GM18520 (cell line): ENCODE results near the gene RTP2.

Source experiments
- ATAC-seq: cut with Tn5 transposase; IDR thresholded peaks from one replicate; pipeline ENCODE4 v1.9.1; 2021; ENCODE audit not compliant: unreplicated experiment

Gene RTP2

DNA sequence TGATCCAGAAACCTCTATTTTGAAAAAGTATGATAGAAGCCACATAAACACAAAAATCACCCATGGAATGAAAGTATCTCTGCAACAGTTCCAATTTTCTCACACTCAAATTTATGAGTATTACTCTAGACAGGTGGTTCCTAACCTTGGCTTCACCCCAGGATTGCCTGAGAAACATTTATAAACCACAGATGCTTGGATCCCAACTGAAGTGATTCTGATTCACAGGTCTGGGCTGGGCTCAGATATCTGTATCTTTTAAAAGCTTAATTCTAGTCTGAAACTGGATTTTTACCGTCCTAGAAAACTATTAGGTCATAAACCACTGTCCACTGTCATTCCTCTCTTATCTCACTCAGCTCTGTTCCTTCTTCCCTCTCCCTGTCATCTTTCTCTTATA lies 24.8 kb downstream of the RTP2 start:
- no peak for ATAC-seq

DNA sequence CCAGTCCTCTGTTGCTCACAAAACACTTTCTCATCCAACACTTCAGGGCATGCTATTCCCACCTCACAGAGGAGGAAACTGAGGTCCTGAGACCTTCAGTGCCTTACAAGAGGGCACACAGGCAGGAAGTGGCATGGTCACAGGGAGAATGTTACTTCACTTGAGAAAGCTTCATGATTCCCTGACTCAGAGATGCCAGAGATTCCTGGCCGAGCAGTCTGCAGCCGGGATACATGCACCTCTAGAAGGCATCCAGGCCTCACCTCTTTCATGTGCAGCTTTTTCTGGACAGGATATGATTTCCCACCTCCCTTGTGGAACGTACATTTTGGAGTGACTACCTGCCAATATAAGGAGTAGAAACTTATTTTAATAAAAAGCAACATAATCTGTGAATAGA lies 29.3 kb downstream of the RTP2 start:
- no peak for ATAC-seq

DNA sequence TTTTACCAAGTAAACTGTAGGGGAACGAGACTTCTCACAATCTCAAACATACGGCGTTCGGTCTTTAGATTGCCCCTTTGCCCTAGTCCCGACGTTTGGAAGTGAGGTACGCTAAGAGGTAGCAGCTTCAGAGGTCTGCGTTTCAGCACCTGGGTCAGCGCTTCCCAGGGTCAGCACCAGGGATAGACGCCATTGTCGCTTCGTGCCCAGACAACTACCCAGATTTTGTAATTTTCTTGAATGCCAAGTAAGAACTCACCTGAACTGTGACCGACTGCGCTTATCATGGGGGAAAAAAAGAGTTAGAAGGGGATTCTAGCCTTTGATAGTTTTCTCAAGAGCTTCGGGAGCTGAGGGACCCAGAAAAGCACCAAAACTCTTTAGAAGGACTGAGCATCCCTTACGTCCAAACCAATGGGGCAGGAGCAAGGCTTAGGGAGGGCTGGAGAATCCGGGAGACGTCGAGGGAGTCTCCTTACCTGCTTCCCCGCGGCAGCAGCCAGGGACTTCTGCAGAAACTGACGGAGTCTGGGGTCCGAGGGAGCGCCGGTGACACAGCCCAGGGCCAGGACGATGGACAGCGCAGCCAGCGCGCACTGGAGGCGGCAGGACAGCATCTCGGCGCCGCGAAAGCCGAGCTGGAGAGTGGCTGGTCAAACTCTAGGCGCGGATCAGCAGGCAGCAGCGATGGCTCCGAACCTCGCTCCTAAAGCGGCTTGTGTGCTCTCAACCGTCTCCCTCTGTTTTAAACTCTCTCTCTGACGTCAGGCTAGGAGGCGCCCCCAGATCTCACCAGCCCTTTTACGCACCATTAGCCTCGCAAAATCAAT lies 32.5 kb downstream of the RTP2 start, which contains the start of gene SST:
Gene SST, minus strand, starts transcription at position 720 of the 830 bp plus-strand sequence. Its CDS starts 103 bp downstream, at position 617.
- ATAC-seq = no peak

DNA sequence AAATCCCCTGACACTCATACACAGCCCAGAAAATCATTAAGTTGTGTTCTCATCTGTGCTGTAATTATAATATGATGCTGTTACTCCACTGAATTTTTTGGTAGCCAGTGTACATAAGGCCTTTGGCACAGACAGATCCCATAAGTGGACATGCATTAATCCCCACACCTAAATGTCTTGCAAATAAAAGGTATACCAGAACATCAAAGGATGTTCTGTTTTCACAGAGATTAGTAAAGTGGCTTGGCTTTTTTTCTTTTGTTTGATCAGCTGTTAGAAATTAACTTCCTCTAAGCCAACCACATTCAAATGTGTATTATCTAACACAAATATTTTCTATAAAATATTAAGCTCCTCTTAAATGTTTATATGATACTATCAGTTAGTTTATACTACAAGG lies 34.8 kb downstream of the RTP2 start:
- ATAC-seq = no peak

DNA sequence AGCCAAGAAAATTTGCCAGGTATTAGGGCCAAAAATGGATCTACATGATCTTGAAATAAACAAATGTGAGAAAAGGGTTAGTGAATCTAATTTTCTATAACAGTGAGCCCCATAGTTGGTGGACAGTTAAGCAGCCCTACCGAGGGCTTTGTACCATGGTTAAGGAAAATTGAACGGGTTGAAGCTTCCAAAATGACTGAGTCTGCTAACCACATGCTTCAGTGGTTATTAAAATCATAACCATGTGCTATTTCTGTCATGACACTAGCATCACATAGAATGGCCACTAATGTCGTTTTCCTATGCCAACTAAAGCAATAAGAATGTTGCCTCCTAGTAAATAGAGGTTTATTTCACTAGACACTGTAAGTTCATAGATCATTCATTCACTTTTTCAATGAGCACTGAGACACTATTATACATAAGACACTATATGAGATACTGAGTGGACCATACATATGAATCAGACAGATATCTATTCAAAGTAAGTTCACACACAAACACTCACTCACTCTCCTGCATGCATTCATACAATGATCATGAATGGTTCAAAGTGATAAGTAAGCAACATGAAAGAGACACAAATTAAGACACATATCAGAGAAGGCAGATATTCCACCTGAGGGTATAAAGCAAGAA lies 36.5 kb downstream of the RTP2 start:
- no peak for ATAC-seq

DNA sequence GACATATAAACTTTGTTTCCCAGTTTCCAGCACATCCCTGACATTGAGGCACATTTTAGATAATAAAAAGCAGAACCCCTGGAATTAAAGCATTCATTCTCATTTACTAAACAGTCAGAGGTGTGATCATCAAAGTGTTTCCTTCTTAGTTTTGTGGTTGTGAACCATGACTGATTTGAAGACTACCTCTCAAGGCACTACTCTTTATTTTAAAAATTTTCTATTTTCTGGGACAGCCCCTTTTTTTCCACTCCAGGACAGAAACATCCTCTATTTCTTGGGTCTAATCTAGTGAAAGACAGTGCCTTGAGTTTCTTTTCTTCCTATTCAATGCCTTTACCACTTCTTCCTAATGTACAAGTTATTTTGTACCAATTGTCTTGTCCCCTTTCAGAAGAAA lies 37.3 kb downstream of the RTP2 start:
- no peak for ATAC-seq

GRCh38 chr3:187662848-187663409 lies 39.4 kb downstream of the RTP2 start:
- ATAC-seq = no peak

DNA sequence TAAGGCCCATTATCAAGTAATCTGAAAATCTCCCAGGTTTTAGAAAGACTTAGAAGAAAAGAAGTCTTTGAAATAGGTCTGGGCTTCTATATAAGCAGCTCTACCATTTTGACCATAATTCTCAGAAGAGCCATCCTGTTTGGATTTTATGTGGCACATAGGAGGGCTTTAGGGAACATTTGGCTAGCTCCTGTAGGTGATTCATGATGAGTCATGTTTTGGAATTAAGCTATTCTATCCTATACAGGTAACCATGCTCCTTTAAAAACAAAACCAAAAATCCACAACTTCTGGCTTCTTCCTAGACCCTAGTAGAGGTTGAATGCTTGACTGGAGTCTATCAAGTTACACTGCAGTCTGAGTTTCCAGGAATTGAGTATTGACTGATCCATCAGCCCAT lies 41.1 kb downstream of the RTP2 start:
- no peak for ATAC-seq

GRCh38 chr3:187651282-187651681 lies 51.1 kb downstream of the RTP2 start:
- no peak for ATAC-seq
